Stimulated activated CD4-positive, alpha-beta T cell treated with anti-CD3 and anti-CD28 coated beads, Interleukin-2, amount 100 ng/mL, for 4 hours (primary cell): ENCODE measurements around the gene ARHGAP8.

Experiments used
- DNase-seq: peaks from one replicate; pipeline ENCODE4 v3.0.0-alpha.2; 2020; ENCODE audit warnings: low read depth

ARHGAP8 gene

DNA sequence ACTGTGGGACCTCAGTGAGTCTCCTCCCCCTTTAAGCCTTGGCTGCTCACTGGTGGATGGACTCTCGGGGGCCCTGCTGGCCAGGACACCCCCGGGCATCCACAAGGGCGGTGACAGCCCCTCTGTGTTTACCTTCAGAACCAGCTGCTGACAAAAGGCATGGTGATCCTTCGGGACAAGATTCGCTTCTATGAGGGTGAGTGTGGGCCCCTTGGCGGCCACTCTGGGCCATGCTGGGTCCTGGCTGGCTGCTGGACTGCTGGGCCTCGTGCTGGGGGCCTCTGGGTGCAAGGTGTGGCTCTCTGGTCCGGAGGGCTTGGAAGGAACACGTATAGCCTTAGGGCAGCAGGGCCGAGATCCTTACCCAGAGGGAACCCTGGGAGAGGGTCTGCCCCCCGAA is 25.9 kb upstream of the ARHGAP8 start:
- DNase-seq, result no peak

DNA sequence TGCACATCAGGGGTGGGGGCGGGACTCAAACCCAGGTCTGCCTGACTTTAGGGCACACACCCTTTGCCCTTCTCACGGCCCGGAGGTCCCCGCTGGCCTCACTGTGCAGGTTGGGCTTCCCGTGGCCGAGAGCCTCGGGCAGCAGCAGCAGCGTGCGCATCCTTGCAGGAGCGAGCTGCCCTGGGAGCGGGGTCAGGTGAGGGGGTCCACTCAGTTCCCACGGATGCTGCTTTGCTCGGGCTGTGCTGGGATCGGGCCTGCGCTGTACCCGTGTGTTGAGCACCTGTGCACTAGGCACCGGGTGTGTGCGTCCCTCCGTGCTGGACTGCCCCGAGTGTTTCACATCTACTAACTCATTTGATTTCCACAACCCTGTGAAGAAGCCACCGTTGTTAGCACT is 25.2 kb upstream of the ARHGAP8 start:
- DNase-seq, result no peak

- no peak for DNase-seq
Observed at GRCh38 chr22:44727709-44728108, 24.7 kb upstream of the ARHGAP8 start.

DNA sequence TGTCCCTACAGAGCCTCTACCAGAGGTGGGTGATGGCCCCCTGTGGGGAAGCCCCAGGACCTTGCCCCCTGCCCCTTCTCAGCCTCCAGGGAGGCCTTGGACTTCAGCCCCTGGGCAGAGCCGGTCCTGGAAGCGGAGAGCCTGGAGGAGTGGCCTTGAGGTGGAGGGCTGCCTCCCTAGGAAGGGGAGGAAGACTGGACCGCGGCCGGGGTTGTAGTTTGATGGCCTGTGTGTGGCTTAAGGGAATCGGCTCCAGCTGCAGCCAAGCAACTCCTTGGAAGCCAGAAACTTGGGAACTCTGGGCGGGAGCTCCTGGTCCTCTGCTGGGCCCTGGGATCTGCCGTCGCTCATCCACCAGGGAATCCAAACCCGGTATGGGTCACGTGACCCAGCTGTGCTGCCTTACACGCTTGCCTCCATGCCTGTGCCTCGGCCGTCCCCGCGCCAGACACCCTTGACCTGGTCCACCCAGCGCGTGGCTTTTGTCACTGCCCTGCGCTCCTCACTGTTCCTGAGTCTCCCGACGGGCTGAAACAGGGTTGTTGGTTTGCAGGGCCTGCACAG is 23.5 kb upstream of the ARHGAP8 start:
- no peak for DNase-seq

DNA sequence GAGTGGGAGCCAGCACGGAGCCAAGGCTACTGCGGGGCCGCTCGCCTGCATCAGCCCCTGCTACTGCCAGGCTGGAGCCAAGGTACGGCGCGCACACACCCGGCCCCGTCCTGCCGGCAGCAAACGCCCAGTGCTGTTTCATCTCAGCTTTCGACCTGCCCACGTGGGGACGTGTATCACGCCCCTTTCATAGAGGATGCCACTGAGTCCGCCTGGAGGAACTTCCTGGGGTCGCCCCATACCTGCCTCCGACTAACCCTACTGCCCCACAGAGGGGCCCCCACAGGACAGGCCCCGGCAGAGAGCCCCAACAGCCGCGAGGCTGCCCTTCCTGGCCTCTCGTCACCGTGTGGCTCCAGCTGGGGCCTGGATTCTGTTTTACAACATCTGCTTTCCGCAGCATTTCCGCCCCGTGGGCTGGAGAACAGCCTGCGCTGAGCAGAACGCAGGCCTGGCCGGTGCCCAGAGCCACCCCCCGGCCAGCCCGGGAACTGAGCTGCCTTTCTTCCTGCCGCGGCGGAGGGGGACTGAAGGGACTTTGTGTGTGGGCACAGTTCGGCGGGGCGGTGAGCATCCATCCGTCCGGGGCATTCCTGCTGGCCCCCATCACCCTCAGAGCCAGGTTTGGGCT is 22.9 kb upstream of the ARHGAP8 start:
- no peak for DNase-seq

GRCh38 chr22:44730022-44730393 is 22.4 kb upstream of the ARHGAP8 start:
- no peak for DNase-seq

DNA sequence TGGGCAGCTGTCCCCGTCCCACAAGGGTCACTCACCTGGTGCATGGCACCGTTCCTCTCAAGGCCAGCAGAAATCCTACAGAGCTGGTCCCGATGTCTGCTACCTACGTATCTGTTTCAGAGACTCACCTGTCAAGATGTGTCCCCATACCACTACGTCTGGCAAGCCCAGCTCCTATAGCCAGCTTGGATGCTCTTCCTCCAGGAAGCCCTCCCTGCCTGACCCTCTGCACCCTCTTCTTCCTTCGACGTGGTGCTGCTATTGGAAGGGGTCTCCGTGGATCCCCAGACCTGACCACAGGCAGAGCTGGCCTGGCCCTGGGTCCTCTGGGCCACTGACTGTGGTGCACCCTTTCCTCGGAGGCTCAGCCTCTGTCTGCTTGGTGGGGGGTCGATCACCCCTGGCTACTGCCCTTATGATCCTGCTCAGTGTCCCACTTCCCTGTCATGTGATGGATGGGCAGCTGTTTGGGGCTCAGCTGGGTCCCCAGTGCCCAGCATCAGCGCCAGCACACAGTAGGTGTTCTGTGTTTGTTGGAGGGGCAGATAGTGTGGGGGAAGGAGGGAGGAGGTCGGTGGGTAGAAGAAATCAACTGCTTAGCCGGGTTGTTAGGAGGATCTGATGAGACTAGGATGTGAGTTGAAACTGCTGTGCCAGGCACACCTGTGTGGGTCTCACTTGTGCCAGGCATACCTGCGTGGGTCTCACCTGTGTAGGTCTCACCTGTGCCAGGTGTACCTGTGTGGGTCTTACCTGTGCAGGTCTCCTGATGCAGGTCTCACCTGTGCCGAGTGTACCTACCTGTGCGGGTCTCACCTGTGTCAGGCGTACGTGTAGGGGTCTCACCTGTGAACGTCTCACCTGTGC is 21.7 kb upstream of the ARHGAP8 start:
- DNase-seq, result no peak

- no peak for DNase-seq
Observed at GRCh38 chr22:44731357-44731970, 20.9 kb upstream of the ARHGAP8 start.

GRCh38 chr22:44732017-44732561 is 20.3 kb upstream of the ARHGAP8 start:
- no peak for DNase-seq

- no peak for DNase-seq
Observed at GRCh38 chr22:44732661-44733060, 19.7 kb upstream of the ARHGAP8 start.

DNA sequence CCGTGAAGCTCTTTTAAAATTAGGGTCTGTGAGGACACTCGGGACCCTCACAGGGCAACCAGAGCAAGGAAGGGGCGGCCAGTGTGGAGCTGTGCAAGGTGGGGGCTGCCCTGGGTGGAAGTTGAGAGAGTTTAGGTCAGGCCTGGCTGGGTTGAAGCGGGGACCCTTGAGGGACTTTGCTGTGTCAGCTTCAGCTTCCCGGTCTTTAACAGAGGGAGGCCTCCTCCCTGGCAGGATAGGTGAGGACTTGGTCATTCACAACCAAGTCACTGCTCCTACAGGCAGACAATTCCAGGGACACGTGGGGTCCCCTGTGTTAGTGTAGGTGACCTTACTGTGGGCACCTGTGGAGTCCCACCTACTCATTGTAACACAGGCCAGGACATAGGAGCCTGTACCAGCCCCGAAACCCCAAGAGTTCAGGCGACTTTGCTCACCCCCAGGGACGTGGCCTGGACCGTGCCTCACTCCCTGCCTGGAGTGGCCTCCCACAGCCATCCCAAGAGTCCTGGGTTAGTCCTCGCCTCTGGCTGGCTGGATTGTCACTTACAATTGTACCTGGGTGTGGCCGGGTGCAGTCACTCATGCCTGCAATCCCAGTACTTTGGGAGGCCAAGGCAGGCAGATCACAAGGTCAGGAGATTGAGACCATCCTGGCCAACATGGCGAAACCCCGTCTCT is 18.8 kb upstream of the ARHGAP8 start:
- no peak for DNase-seq

GRCh38 chr22:44734278-44734677 is 18.1 kb upstream of the ARHGAP8 start:
- DNase-seq, result no peak

GRCh38 chr22:44734801-44735517 is 17.4 kb upstream of the ARHGAP8 start:
- no peak for DNase-seq

DNA sequence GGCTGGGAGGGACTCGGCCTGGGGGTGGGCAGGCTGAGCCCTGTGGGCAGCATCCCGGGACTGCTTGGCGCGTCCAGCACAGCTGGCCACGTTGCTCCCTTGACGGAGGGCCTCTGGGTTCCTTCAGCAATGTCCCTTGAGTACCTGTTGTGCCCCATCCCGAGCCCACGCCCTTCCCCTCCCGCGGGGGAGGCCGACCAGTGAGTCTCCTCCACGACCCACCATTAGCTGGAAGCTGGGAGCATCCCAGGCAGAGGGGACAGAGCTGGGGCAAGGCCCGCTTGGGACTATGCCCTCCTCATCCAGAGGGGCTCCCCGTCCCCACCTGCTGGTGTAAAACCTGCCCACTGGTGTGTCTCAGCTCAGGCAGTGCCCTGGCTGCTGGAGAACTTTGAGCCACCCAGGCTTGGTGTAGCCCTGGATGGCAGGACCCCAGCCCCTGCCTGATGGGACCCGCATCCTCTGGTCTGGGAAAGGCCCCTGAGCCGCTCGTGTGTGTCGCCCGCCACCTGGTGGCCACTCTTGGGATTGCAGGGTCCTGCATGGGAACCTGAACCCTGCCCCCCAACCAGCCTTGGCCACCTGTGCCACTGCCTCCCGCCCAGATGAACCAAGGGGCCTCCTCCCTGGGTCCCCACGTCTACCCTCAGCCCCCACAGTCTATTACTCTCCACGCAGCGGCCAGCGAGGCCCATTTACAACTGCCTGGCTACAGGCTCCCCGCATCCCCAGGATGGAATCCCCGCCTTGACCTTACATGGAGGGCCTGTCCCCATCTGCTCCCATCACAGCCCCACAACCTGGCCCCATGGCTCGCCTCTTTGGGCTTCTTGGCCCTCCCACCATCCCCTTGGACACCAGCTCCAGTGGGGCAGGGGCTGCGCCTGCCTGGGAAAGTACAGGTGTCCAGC is 16.6 kb upstream of the ARHGAP8 start:
- DNase-seq, result peak; percentile 69

DNA sequence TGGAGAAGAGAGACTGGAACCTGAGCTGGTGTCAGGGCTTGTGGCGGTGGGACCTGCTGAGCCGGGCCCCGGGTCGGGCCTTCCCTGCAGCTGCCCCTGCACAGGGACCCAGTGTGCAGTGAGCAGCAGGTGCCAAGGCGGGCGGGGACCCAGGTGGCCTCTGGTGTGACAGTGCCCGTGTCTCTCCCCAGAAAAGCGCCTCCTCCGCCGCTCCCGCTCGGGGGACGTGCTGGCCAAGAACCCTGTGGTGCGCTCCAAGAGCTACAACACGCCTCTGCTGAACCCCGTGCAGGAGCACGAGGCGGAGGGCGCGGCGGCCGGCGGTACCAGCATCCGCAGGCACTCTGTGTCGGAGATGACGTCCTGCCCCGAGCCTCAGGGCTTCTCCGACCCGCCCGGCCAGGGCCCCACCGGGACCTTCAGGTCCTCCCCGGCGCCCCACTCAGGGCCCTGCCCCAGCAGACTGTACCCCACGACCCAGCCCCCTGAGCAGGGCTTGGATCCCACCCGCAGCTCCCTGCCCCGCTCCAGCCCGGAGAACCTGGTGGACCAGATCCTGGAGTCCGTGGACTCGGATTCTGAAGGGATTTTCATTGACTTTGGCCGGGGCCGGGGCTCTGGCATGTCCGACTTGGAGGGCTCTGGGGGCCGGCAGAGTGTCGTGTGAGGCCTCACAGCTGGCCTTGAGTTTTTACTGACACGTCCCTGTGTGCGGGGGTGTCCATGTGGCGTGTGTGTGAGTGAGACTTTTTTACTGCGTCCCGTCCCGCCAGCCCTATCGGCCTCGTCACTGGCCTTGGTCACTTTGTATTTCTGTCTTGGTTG is 15.6 kb upstream of the ARHGAP8 start:
- no peak for DNase-seq

DNA sequence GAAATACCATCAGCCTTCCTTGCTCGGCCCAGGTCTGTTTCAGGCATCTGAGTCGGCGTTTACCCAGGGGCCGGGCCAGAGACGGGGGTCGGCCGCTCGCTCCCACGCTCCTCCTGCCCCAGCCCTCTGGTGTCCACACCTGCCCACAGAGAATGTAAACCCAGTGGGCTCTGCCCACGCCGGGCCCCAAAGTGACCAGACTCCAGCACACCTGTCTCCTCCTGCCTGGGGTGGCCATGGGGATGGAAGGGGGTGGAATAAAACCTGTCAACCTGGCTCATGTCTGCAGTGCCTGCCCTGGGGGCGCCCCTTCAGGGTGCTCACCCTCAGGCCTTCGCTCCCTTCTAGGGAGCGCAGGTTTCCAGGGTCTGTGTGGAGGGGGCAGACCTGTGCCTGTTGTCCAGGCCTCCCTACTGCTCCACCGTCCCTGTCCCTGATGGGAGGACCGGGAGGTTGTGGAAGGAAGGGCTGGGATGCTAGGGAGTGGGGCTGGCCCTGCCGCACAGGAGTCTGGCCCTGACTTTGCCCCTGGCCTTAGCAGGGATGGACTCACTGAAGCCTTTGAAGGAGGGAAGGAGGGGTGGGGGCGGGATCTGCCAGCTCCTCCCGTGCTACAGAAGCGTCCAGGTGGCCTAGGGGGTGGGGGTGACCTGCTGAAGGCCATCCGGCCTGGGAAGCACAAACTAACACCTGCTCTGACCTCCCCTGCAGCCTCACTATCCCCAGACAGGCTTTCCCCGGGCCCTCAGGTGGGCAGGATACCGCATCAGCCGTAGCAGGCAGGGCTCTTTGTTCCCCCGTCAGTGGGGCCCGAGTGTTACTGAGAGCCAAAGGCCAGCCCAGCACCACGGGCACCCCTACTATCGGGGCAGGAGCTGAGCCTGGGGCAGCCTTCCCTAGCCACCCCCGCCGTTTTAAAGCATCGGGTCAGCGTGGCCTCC is 14.7 kb upstream of the ARHGAP8 start:
- no peak for DNase-seq

- DNase-seq, result no peak
Observed at GRCh38 chr22:44738347-44738715, 14.0 kb upstream of the ARHGAP8 start.

- no peak for DNase-seq
Observed at GRCh38 chr22:44739024-44739423, 13.4 kb upstream of the ARHGAP8 start.
